Hepatocyte (in vitro differentiated cells): Measurements from ENCODE around the gene SLC39A12. TPM values are rescaled to one million over a fixed set of nuclear protein-coding genes. Genes with fewer than 3 reads are reported as not detected.
"Not testable (repeated sequence)": the region's sequence is repeated elsewhere in the genome, so short reads cannot be mapped to it uniquely, and the experiment has no call there.

Experiments used
- DNase-seq: peaks from one replicate; pipeline ENCODE4 v3.0.0-alpha.2; 2016; ENCODE audit warnings: low spot score
- H2AFZ ChIP-seq: fragments of 200-600 bp; sonication (generic); 2 replicates; pipeline ENCODE4 v1.6.0; 2016; ENCODE audit warnings: antibody characterized with exemption, mild to moderate bottlenecking
- H3K27ac ChIP-seq: fragments of 200-600 bp; sonication (generic); 2 replicates; pipeline ENCODE4 v1.5.1; 2016; ENCODE audit warnings: mild to moderate bottlenecking
- H3K27me3 ChIP-seq: fragments of 200-600 bp; sonication (generic); 2 replicates; pipeline ENCODE4 v1.6.1; 2016
- H3K36me3 ChIP-seq: fragments of 200-600 bp; sonication (generic); replicated peaks from 2 replicates; pipeline ENCODE4 v1.5.1; 2016; ENCODE audit warnings: low read depth; ENCODE audit not compliant: insufficient read depth
- H3K4me1 ChIP-seq: fragments of 200-600 bp; sonication (generic); 2 replicates; pipeline ENCODE4 v1.5.1; 2016; ENCODE audit warnings: mild to moderate bottlenecking, moderate library complexity; ENCODE audit not compliant: insufficient read depth
- H3K4me2 ChIP-seq: fragments of 200-600 bp; sonication (generic); 2 replicates; pipeline ENCODE4 v1.6.0; 2016
- H3K4me3 ChIP-seq: fragments of 200-600 bp; sonication (generic); 2 replicates; pipeline ENCODE4 v1.5.1; 2016; ENCODE audit warnings: mild to moderate bottlenecking
- H3K79me2 ChIP-seq: fragments of 200-600 bp; sonication (generic); 2 replicates; pipeline ENCODE4 v1.6.0; 2017; ENCODE audit warnings: mild to moderate bottlenecking
- H3K9me2 ChIP-seq: fragments of 200-600 bp; sonication (generic); replicated peaks from 2 replicates; pipeline ENCODE4 v1.6.0; 2017; ENCODE audit warnings: mild to moderate bottlenecking; ENCODE audit not compliant: insufficient read depth
- H3K9me3 ChIP-seq: fragments of 200-600 bp; sonication (generic); 2 replicates; pipeline ENCODE4 v1.5.1; 2016; ENCODE audit warnings: low read depth, mild to moderate bottlenecking
- H4K20me1 ChIP-seq: fragments of 200-600 bp; sonication (generic); 2 replicates; pipeline ENCODE4 v1.6.0; 2016; ENCODE audit warnings: mild to moderate bottlenecking; ENCODE audit not compliant: insufficient read depth, poor library complexity, severe bottlenecking
- EZH2 ChIP-seq: fragments of 200-600 bp; sonication (generic); IDR thresholded peaks from 2 replicates; pipeline ENCODE4 v1.6.1; 2016; ENCODE audit warnings: antibody characterized with exemption, mild to moderate bottlenecking, borderline replicate concordance
- EZH2phosphoT487 ChIP-seq: fragments of 200-600 bp; sonication (generic); IDR thresholded peaks from one replicate; pipeline ENCODE4 v1.6.1; 2018; ENCODE audit warnings: antibody characterized with exemption, mild to moderate bottlenecking, low read depth, moderate library complexity; ENCODE audit not compliant: unreplicated experiment, severe bottlenecking
- WGBS: methylation state at CpG from one replicate; pipeline ENCODE4 v1.1.6; 2016; ENCODE audit warnings: low lambda C conversion rate; ENCODE audit errors: missing lambda C conversion rate; 5-methylcytosine and 5-hydroxymethylcytosine counted together
- polyA plus RNA-seq: library from polyadenylated mRNA; unstranded; fragments of >200 nt; fragmentation: Nextera tagmentation; extraction: Ambion mirVana; gene quantifications from 2 replicates; pipeline ENCODE4 v1.2.1, GENCODE V29; 2016
- total RNA-seq: library from RNA; depleted of rRNA; stranded (reverse); fragments of >200 nt; gene quantifications from 2 replicates; pipeline ENCODE4 v1.2.3, GENCODE V29; 2014
- TF ChIP-seq, protein P1 (sequence below): fragments of 200-600 bp; sonication (generic); IDR thresholded peaks from 2 replicates; pipeline ENCODE4 v1.5.1; 2016; ENCODE audit warnings: antibody characterized with exemption, mild to moderate bottlenecking; ENCODE audit not compliant: poor library complexity

Gene SLC39A12
- total and polyA plus RNA-seq, 2 experiments from 2014 or later, result not detected

DNA sequence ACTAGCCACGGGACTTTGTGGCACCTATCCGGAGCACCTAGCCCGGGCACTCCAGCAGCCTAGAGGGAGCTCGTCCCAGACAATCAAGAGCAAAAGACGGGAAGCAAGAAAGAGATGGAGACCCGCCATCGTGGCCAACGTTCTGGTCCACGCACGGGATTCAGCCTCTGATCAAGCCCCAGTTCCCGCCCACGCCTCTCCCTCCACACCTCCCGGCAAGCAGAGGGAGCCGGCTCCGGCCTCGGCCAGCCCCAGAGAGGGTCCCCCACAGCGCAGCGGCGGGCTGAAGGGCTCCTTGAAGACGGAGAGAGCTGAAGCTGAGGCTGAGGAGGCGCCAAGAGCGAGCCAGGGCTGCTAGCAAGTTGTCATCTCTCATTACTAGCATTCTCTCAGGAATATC is 992 bp upstream of the SLC39A12 start:
- H3K9me3 ChIP-seq, result no peaks in the 10 kb centered on the region
- no peak for DNase-seq
- H3K4me1 ChIP-seq, result no peaks in the 10 kb centered on the region
- H3K4me3 ChIP-seq, result no peak overlapping the region
- no peaks in the 10 kb centered on the region for H3K79me2 ChIP-seq
- H3K9me2 ChIP-seq, result no peaks in the 10 kb centered on the region
- H3K27ac ChIP-seq, result no peak overlapping the region
- H2AFZ ChIP-seq, result no peak overlapping the region
- H3K36me3 ChIP-seq, result no peaks in the 10 kb centered on the region
- 95% methylated on average over 20 of the region's 22 CpGs for WGBS
- TF ChIP-seq EZH2phosphoT487, result no peak
- TF ChIP-seq EZH2, result no peak
- TF ChIP-seq, protein P1, sequence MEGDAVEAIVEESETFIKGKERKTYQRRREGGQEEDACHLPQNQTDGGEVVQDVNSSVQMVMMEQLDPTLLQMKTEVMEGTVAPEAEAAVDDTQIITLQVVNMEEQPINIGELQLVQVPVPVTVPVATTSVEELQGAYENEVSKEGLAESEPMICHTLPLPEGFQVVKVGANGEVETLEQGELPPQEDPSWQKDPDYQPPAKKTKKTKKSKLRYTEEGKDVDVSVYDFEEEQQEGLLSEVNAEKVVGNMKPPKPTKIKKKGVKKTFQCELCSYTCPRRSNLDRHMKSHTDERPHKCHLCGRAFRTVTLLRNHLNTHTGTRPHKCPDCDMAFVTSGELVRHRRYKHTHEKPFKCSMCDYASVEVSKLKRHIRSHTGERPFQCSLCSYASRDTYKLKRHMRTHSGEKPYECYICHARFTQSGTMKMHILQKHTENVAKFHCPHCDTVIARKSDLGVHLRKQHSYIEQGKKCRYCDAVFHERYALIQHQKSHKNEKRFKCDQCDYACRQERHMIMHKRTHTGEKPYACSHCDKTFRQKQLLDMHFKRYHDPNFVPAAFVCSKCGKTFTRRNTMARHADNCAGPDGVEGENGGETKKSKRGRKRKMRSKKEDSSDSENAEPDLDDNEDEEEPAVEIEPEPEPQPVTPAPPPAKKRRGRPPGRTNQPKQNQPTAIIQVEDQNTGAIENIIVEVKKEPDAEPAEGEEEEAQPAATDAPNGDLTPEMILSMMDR, result no peak
- H3K4me2 ChIP-seq, result no peak overlapping the region
- no peaks in the 10 kb centered on the region for H3K27me3 ChIP-seq
- H4K20me1 ChIP-seq, result no peaks in the 10 kb centered on the region

- H4K20me1 ChIP-seq, H3K27ac ChIP-seq, H3K4me1 ChIP-seq, H3K79me2 ChIP-seq, H3K4me3 ChIP-seq, DNase-seq, H3K9me3 ChIP-seq, H2AFZ ChIP-seq, H3K9me2 ChIP-seq, H3K36me3 ChIP-seq, H3K27me3 ChIP-seq, H3K4me2 ChIP-seq: not testable (repeated sequence)
- WGBS, result 96% methylated on average over 10 of the region's 10 CpGs
These were observed 2.7 kb downstream of the SLC39A12 start for GRCh38 chr10:17954372-17954771.

DNA sequence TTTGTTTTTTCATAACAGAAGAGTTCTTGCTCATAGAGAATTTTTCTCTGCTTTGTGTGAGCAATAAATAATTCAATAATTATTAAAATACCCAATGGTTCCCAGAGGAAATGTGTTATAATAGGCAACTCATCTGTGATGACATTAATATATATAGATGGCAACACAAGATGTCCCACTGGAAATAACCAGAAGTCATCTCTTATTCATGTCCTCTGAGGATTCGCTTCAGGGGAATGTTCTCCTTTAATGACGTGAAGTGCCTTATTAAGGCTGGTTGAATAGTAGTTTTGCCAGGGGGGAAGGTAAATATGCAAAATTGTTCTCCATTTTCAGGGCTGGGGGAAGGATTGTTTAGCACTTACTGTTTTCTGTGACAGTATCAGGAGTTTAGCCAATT is 3.1 kb downstream of the SLC39A12 start:
- no peak for TF ChIP-seq EZH2
- TF ChIP-seq EZH2phosphoT487, result no peak
- TF ChIP-seq, protein P1, result no peak
- Histone ChIP-seq H2AFZ (no peak overlapping the region), H3K27ac (no peak overlapping the region), H3K4me3 (no peak overlapping the region), H4K20me1 (no peaks in the 10 kb centered on the region), H3K36me3 (no peaks in the 10 kb centered on the region), H3K27me3 (no peaks in the 10 kb centered on the region), H3K9me3 (no peaks in the 10 kb centered on the region), H3K9me2 (no peaks in the 10 kb centered on the region), H3K79me2 (no peaks in the 10 kb centered on the region), H3K4me2 (no peak overlapping the region), H3K4me1 (no peaks in the 10 kb centered on the region)
- DNase-seq, result no peak
- WGBS, result 93% methylated on average over 2 of the region's 2 CpGs

DNA sequence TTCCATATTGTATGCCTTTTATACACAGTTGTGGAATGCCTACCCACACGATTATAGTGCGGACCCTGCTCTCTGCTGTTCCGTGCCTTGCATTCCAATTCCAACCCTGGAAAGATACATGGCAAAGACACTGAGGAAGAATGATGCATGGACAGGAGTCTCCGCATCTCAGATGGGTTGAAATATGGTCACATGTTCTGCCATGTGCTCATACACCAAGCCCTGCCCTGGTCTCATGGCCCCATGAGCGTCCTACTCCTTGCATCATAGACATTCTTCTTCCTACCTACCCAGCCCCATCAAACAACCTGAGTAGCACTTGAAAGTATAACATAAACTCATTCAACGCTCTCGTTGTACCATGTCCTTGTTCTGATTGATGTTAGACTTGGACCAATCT is 6.3 kb downstream of the SLC39A12 start:
- no peak overlapping the region for H3K4me2 ChIP-seq
- no peaks in the 10 kb centered on the region for H4K20me1 ChIP-seq
- H3K4me3 ChIP-seq, result no peak overlapping the region
- no peak overlapping the region for H3K27ac ChIP-seq
- no peaks in the 10 kb centered on the region for H3K9me2 ChIP-seq
- H3K9me3 ChIP-seq, result no peaks in the 10 kb centered on the region
- no peaks in the 10 kb centered on the region for H3K79me2 ChIP-seq
- WGBS, result 96% methylated on average over 7 of the region's 7 CpGs
- no peak overlapping the region for H2AFZ ChIP-seq
- TF ChIP-seq EZH2 (no peak), EZH2phosphoT487 (no peak)
- TF ChIP-seq, protein P1, result no peak
- H3K4me1 ChIP-seq, result no peaks in the 10 kb centered on the region
- no peak for DNase-seq
- H3K27me3 ChIP-seq, result no peaks in the 10 kb centered on the region
- no peaks in the 10 kb centered on the region for H3K36me3 ChIP-seq
